B cell (primary cell): Measurements from ENCODE around the gene LENEP.

Experiments used
- EZH2 ChIP-seq: IDR thresholded peaks from 2 replicates; pipeline ENCODE4 v1.6.1; 2012; ENCODE audit warnings: borderline replicate concordance, low read depth, mild to moderate bottlenecking, moderate library complexity, low read length; ENCODE audit not compliant: insufficient read depth, poor library complexity, severe bottlenecking
- TF ChIP-seq, protein P1 (sequence below): fragments of 200-600 bp; IDR thresholded peaks from one replicate; pipeline ENCODE4 v1.8.0; 2022; ENCODE audit warnings: antibody characterized with exemption, mild to moderate bottlenecking

- TF ChIP-seq, protein P1, sequence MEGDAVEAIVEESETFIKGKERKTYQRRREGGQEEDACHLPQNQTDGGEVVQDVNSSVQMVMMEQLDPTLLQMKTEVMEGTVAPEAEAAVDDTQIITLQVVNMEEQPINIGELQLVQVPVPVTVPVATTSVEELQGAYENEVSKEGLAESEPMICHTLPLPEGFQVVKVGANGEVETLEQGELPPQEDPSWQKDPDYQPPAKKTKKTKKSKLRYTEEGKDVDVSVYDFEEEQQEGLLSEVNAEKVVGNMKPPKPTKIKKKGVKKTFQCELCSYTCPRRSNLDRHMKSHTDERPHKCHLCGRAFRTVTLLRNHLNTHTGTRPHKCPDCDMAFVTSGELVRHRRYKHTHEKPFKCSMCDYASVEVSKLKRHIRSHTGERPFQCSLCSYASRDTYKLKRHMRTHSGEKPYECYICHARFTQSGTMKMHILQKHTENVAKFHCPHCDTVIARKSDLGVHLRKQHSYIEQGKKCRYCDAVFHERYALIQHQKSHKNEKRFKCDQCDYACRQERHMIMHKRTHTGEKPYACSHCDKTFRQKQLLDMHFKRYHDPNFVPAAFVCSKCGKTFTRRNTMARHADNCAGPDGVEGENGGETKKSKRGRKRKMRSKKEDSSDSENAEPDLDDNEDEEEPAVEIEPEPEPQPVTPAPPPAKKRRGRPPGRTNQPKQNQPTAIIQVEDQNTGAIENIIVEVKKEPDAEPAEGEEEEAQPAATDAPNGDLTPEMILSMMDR, result no peak
- no peak for TF ChIP-seq EZH2
Measured at GRCh38 chr1:154969860-154970452, 23.4 kb upstream of the LENEP start.
